Ovary (tissue), 9 donors: ENCODE data around the gene RPS27. TPM values are rescaled to one million over a fixed set of nuclear protein-coding genes. Genes with fewer than 3 reads are reported as not detected.
A peak's percentile ranks its signal among the peaks of the same experiment; 100 is the strongest.

Experiments used
- DNase-seq, 5 donors: peaks; one replicate each; pipeline ENCODE4 v3.0.0-alpha.2; 2019 to 2020
- H3K27ac ChIP-seq, 2 donors: fragments of 200-600 bp; one replicate each; pipeline versions ENCODE4 v1.5.1 to v1.8.0; 2019 to 2022
- H3K27me3 ChIP-seq: fragments of 200-600 bp; one replicate; pipeline ENCODE4 v1.8.0; 2022
- H3K36me3 ChIP-seq: fragments of 200-600 bp; sonication (generic); one replicate; pipeline ENCODE4 v1.5.1; 2019
- H3K4me1 ChIP-seq: one replicate; pipeline ENCODE4 v1.8.1; 2013; ENCODE audit warnings: mild to moderate bottlenecking, moderate library complexity; ENCODE audit not compliant: insufficient read depth
- H3K4me3 ChIP-seq: fragments of 200-600 bp; sonication (generic); one replicate; pipeline ENCODE4 v1.5.1; 2017
- H3K9me3 ChIP-seq, 2 donors: fragments of 200-600 bp in 1 of 2; sonication (generic) in 1 of 2; one replicate each; pipeline versions ENCODE4 v1.5.1 to v1.8.1; 2013 to 2019; ENCODE audit warnings: mild to moderate bottlenecking in 1 of 2, moderate library complexity in 1 of 2
- EP300 ChIP-seq: sonication (generic); formaldehyde crosslinking; IDR thresholded peaks from one replicate; pipeline ENCODE4 v1.6.1; 2017; ENCODE audit warnings: antibody characterized with exemption
- POLR2A ChIP-seq: fragments of 450-650 bp; IDR thresholded peaks from one replicate; pipeline ENCODE4 v1.6.1; 2017; ENCODE audit warnings: antibody characterized with exemption, mild to moderate bottlenecking, moderate library complexity
- WGBS, 3 donors: extraction: QIAGEN DNeasy Blood & Tissue Kit in 1 of 3; methylation state at CpG; one replicate each; pipeline versions ENCODE4 v1.1.5 to v1.1.7; 2013 to 2017; 5-methylcytosine and 5-hydroxymethylcytosine counted together
- intact Hi-C, 4 donors: fragments of 100-400 bp; cut with DNase I; formaldehyde crosslinking; loops; one replicate each; pipeline versions ENCODE4 v1.11.0 to v1.15.1; 2022 to 2023
- polyA plus RNA-seq, 2 donors: library from polyadenylated mRNA; stranded (reverse); fragments of 200-250 nt in 1 of 2; fragments of 350-450 nt in 1 of 2; fragmentation: Illumina TruSeq in 1 of 2; extraction: RNeasy Lipid Tissue Mini Kit (QIAGEN cat#74804) in 1 of 2; gene quantifications; one replicate each; pipeline ENCODE4 v1.2.3, GENCODE V29; 2013 to 2014
- total RNA-seq, 7 donors: library from RNA; depleted of rRNA in 2 of 7; stranded (reverse); fragments of >200 nt in 2 of 7; fragmentation: NEBNext Ultra II Directional in 3 of 7; extraction: Animal tissue kit (Norgen Biotek cat#: 25700) in 3 of 7; gene quantifications; one replicate each; pipeline versions ENCODE4 v1.1.0 to v1.2.4, GENCODE V29; 2016 to 2023
- TF ChIP-seq, protein P1 (sequence below), 3 donors: fragments of 450-650 bp in 2 of 3; fragments of 200-600 bp in 1 of 3; IDR thresholded peaks; one replicate each; pipeline versions ENCODE4 v1.5.1 to v1.8.0; 2016 to 2022; ENCODE audit warnings: antibody characterized with exemption in 3 of 3, mild to moderate bottlenecking in 1 of 3
- donor health status: DM: no; HTN: no; CAD: no; lungs with moderate emphysema.
- donor health status: DM: no; HTN: no; CAD: no.
- donor health status: Bipolar disorder and iron deficiency.
- donor health status: DM: yes; HTN: yes; CAD: no.
- donor health status: DM: no; HTN: no; CAD: no.
- donor health status: DM: yes; HTN: yes; CAD: no.

Gene RPS27
- total and polyA plus RNA-seq, 9 donors: 3,441 to 24,704 (median 5,398) TPM

DNA sequence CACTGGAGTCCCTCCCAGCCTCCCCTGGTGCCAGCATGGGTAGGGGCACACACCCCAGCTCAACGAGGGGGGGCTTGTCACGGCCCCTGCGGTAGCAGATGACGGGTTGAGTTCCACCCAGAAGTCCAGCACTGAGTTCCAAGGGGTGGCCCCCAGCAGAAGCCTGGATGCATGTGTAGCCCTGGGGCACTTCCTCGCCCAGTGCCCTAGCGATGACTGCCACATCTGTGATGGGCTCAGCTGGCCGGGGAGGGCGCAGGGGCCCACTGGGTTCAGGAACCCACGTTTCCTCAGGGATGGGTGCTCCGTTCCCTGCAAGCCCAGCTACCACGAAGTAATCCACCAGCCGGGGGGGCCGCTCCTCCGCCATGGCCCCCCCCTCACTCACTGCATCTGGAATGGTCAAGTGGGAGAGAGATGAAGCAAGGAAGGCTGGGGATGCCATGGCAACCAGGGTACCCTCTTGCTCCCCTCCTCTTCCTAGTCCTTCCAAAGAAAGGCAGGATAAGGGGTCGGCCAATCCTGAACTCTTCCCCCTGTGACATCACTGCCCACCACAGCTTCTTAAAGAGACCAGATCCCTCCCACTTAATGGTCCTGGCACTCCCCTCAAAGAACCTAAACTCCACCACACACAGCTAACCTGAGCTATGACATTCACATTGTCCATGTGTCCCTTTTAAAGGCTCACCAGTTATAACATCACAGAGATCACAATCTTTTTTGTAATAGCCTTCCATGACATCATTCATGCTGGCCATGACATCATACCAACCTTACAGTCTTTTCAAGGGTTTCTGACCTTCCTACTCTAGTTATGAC is 46.3 kb upstream of the RPS27 start:
- no peaks in the 10 kb centered on the region for H3K27me3 ChIP-seq
- TF ChIP-seq, protein P1, sequence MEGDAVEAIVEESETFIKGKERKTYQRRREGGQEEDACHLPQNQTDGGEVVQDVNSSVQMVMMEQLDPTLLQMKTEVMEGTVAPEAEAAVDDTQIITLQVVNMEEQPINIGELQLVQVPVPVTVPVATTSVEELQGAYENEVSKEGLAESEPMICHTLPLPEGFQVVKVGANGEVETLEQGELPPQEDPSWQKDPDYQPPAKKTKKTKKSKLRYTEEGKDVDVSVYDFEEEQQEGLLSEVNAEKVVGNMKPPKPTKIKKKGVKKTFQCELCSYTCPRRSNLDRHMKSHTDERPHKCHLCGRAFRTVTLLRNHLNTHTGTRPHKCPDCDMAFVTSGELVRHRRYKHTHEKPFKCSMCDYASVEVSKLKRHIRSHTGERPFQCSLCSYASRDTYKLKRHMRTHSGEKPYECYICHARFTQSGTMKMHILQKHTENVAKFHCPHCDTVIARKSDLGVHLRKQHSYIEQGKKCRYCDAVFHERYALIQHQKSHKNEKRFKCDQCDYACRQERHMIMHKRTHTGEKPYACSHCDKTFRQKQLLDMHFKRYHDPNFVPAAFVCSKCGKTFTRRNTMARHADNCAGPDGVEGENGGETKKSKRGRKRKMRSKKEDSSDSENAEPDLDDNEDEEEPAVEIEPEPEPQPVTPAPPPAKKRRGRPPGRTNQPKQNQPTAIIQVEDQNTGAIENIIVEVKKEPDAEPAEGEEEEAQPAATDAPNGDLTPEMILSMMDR (IDR thresholded peaks at IDR 0.05): no peak
- TF ChIP-seq POLR2A (no peak), EP300 (no peak)
- H3K36me3 ChIP-seq: no peaks in the 10 kb centered on the region
- DNase-seq: peak in 1 of 5 donors; percentile 23
- H3K4me3 ChIP-seq: no peak overlapping the region
- no peaks in the 10 kb centered on the region for H3K9me3 ChIP-seq
- peak overlapping the region; percentile 95 to 97 for H3K27ac ChIP-seq
- intact Hi-C loops: loop anchor here in 3 of 4 donors (10.0 kb wide), 2 partner anchors 149 to 269 kb away; partner anchors contain the start of genes ILF2 (in 2 of the 3) and NPR1 (in 2 of the 3)
- 76 to 84% (median 81%) methylated on average over 15 of the region's 15 CpGs for WGBS, 3 donors
- H3K4me1 ChIP-seq: peaks cover 7% of the 10 kb centered on the region

GRCh38 chr1:153944827-153945117 is 45.8 kb upstream of the RPS27 start:
- peaks cover 7% of the 10 kb centered on the region for H3K4me1 ChIP-seq
- intact Hi-C loops: loop anchor here in 3 of 4 donors (5.0 to 10.0 kb wide), 3 partner anchors 147 to 270 kb away; partner anchors contain the start of genes ILF2 (in 2 of the 3) and NPR1 (in 2 of the 3)
- H3K9me3 ChIP-seq: no peaks in the 10 kb centered on the region
- H3K4me3 ChIP-seq: no peak overlapping the region
- H3K27me3 ChIP-seq: no peaks in the 10 kb centered on the region
- TF ChIP-seq POLR2A (no peak), EP300 (no peak)
- TF ChIP-seq, protein P1 (IDR thresholded peaks at IDR 0.05): no peak
- DNase-seq: no peak
- H3K36me3 ChIP-seq: no peaks in the 10 kb centered on the region
- 71 to 80% (median 79%) methylated on average over 3 of the region's 3 CpGs for WGBS, 3 donors
- peak overlapping the region; percentile 95 to 97 for H3K27ac ChIP-seq

GRCh38 chr1:153945131-153945794 is 45.3 kb upstream of the RPS27 start:
- DNase-seq: peak; percentile 41 to 62 (median 59)
- WGBS, 3 donors: 35 to 39% (median 37%) methylated on average over 11 to 12 of the region's 12 CpGs
- H3K27ac ChIP-seq: peak overlapping the region; percentile 95 to 97
- no peaks in the 10 kb centered on the region for H3K9me3 ChIP-seq
- intact Hi-C loops: loop anchor here in 3 of 4 donors (5.0 to 10.0 kb wide), 3 partner anchors 148 to 270 kb away; partner anchors contain the start of genes ILF2 (in 2 of the 3) and NPR1 (in 2 of the 3)
- peaks cover 7% of the 10 kb centered on the region for H3K4me1 ChIP-seq
- peak overlapping the region; percentile 88 for H3K4me3 ChIP-seq
- no peaks in the 10 kb centered on the region for H3K36me3 ChIP-seq
- TF ChIP-seq, protein P1 (IDR thresholded peaks at IDR 0.05): no peak
- TF ChIP-seq EP300 (no peak), POLR2A (no peak)
- H3K27me3 ChIP-seq: no peaks in the 10 kb centered on the region

- DNase-seq: peak; percentile 78 to 86 (median 82)
- TF ChIP-seq POLR2A: peak; percentile 8
- TF ChIP-seq, protein P1 (IDR thresholded peaks at IDR 0.05): no peak
- no peak for TF ChIP-seq EP300
- Histone ChIP-seq H3K9me3 (no peaks in the 10 kb centered on the region), H3K27me3 (no peaks in the 10 kb centered on the region), H3K4me1 (peaks cover 7% of the 10 kb centered on the region), H3K4me3 (peak overlapping the region; percentile 88), H3K36me3 (no peaks in the 10 kb centered on the region), H3K27ac (peak overlapping the region; percentile 95 to 97)
- intact Hi-C loops: loop anchor here in 3 of 4 donors (5.0 to 10.0 kb wide), 3 partner anchors 149 to 271 kb away; partner anchors contain the start of genes ILF2 (in 2 of the 3) and NPR1 (in 2 of the 3)
- 0 to 1% (median 1%) methylated on average over 53 to 89 of the region's 95 CpGs for WGBS, 3 donors
These were observed 44.6 kb upstream of the RPS27 start for GRCh38 chr1:153945795-153946621.
